ENCODE results near the gene NEFH. TPM values are rescaled to one million over a fixed set of nuclear protein-coding genes. Genes with fewer than 3 reads are reported as not detected.

The NEFH gene
- total RNA-seq, 4 donors from 2014 or later: 0.30 to 1.0 (median 0.78) TPM; not detected in 1

GRCh38 chr22:29491012-29491411, 11.0 kb downstream of the NEFH start:
- DNase-seq (ENCODE audit: low spot score in 2 of 2): no peak
- no peak overlapping the region for H3K27ac ChIP-seq
- peaks cover 0 to 13% (median 0%) of the 10 kb centered on the region in 3 donors for H3K36me3 ChIP-seq
- no peaks in the 10 kb centered on the region for H3K27me3 ChIP-seq
- TF ChIP-seq CTCF (IDR thresholded peaks at IDR 0.05) (no peak), POLR2A (IDR thresholded peaks at IDR 0.05) (no peak), EP300 (IDR thresholded peaks at IDR 0.05) (no peak)
- H3K4me3 ChIP-seq: no peak overlapping the region
- H3K9me3 ChIP-seq: peaks cover 0 to 5% (median 0%) of the 10 kb centered on the region in 4 donors
- 90 to 94% methylated on average over 6 of the region's 6 CpGs for WGBS, 2 donors
- no peaks in the 10 kb centered on the region for H3K4me1 ChIP-seq

GRCh38 chr22:29493636-29494035, 13.6 kb downstream of the NEFH start:
- no peak for DNase-seq (ENCODE audit: low spot score in 2 of 2)
- Histone ChIP-seq H3K36me3 (peaks cover 0 to 14% (median 0%) of the 10 kb centered on the region in 3 donors), H3K27me3 (no peaks in the 10 kb centered on the region), H3K27ac (no peak overlapping the region), H3K4me1 (no peaks in the 10 kb centered on the region), H3K9me3 (peaks cover 0 to 5% (median 0%) of the 10 kb centered on the region in 4 donors), H3K4me3 (no peak overlapping the region)
- TF ChIP-seq EP300 (IDR thresholded peaks at IDR 0.05) (no peak), CTCF (IDR thresholded peaks at IDR 0.05) (no peak), POLR2A (IDR thresholded peaks at IDR 0.05) (no peak)
- WGBS, 2 donors: 92 to 97% methylated on average over 1 of the region's 1 CpG

DNA sequence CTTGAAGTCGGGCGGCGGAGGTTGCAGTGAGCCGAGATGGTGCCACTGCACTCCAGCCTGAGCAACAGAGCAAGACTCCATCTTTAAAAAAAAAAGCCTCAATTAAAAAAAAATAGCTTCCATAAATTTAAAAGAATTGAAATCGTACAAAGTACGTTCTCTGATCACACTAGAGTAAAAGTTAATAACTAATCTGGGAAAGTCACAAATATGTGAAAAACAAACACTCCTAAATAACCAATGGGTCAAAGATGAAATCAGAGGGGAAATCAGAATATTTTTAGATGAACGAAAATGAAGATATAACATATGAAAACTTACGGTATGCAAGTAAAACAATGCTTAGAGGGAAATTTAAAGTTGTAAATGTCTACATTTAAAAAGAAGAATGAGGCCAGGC, 19.8 kb downstream of the NEFH start:
- peaks cover 0 to 7% (median 0%) of the 10 kb centered on the region in 4 donors for H3K4me1 ChIP-seq
- no peak overlapping the region for H3K27ac ChIP-seq
- no peaks in the 10 kb centered on the region for H3K9me3 ChIP-seq
- no peak for DNase-seq (ENCODE audit: low spot score in 2 of 2)
- WGBS, 2 donors: 86 to 89% methylated on average over 8 of the region's 8 CpGs
- peaks cover 0 to 25% (median 0%) of the 10 kb centered on the region in 3 donors for H3K36me3 ChIP-seq
- no peak overlapping the region for H3K4me3 ChIP-seq
- no peak for TF ChIP-seq EP300 (IDR thresholded peaks at IDR 0.05)
- TF ChIP-seq CTCF (IDR thresholded peaks at IDR 0.05): no peak
- no peak for TF ChIP-seq POLR2A (IDR thresholded peaks at IDR 0.05)
- H3K27me3 ChIP-seq: no peaks in the 10 kb centered on the region

DNA sequence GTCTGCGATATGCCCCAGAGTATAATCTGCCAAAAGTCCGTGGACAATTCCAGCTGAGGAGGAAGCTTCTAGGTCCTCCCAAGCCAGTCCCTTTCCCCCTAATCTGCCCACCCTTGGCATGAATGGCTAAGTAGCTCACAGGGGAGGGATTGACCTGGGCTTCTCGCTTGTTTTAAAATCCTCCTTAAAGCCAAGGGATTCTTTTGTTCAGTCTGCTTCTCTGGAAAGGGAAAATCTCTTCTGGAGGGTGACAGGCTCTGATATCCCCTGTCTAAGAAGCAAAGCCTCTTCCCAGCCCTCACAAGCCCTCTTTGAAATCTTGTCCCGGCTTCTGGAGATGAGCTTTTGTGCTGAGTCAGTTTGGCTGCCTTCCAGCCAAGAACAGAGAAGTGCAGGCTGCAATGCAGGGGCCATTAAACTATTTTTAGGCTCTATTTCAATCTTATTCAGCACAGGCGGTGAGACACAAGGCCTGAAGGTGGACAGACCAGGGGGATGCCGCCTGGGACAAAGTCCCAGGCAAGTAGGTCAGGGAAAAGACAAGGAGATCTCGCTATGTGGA, 23.9 kb downstream of the NEFH start:
- TF ChIP-seq CTCF (IDR thresholded peaks at IDR 0.05) (no peak), EP300 (IDR thresholded peaks at IDR 0.05) (no peak), POLR2A (IDR thresholded peaks at IDR 0.05) (no peak)
- H3K4me3 ChIP-seq: no peak overlapping the region
- 45 to 46% methylated on average over 7 of the region's 7 CpGs for WGBS, 2 donors
- H3K36me3 ChIP-seq: peaks cover 0 to 58% (median 2%) of the 10 kb centered on the region in 3 donors
- no peaks in the 10 kb centered on the region for H3K27me3 ChIP-seq
- no peak overlapping the region for H3K27ac ChIP-seq
- peaks cover 0 to 7% (median 0%) of the 10 kb centered on the region in 4 donors for H3K4me1 ChIP-seq
- no peaks in the 10 kb centered on the region for H3K9me3 ChIP-seq
- DNase-seq (ENCODE audit: low spot score in 2 of 2): peak; percentile 22 to 59

- Histone ChIP-seq H3K4me3 (no peak overlapping the region), H3K27me3 (no peaks in the 10 kb centered on the region), H3K36me3 (peaks cover 2 to 95% (median 20%) of the 10 kb centered on the region in 3 donors), H3K4me1 (peaks cover 0 to under 1% (median 0%) of the 10 kb centered on the region in 4 donors), H3K9me3 (no peaks in the 10 kb centered on the region), H3K27ac (no peak overlapping the region)
- DNase-seq (ENCODE audit: low spot score in 2 of 2): no peak
- TF ChIP-seq POLR2A (IDR thresholded peaks at IDR 0.05) (no peak), EP300 (IDR thresholded peaks at IDR 0.05) (no peak), CTCF (IDR thresholded peaks at IDR 0.05) (no peak)
Measured at GRCh38 chr22:29509298-29509697, 29.3 kb downstream of the NEFH start.
